Transverse colon (tissue), 4 donors: ENCODE measurements around the gene DPP9.

Source experiments
- CTCF ChIP-seq, 5 experiments: fragments of 200-600 bp in 3 of 5; fragments of 450-650 bp in 2 of 5; sonication (generic) in 3 of 5; IDR thresholded peaks; 1 replicate in 2 of 5; 2 replicates in 3 of 5; pipeline ENCODE4 v1.5.1; 2016 to 2017; ENCODE audit warnings: antibody characterized with exemption in 5 of 5, inconsistent platforms in 3 of 5, mild to moderate bottlenecking in 2 of 5, moderate library complexity in 1 of 5
- EP300 ChIP-seq: sonication (generic); formaldehyde crosslinking; IDR thresholded peaks from one replicate; pipeline ENCODE4 v1.6.1; 2017; ENCODE audit warnings: antibody characterized with exemption, low read depth
- POLR2A ChIP-seq: fragments of 450-650 bp; IDR thresholded peaks from one replicate; pipeline ENCODE4 v1.6.1; 2016; ENCODE audit warnings: antibody characterized with exemption, mild to moderate bottlenecking, moderate library complexity
- POLR2AphosphoS5 ChIP-seq, 3 donors: sonication (generic); formaldehyde crosslinking; IDR thresholded peaks; one replicate each; pipeline ENCODE4 v1.6.1; 2016; ENCODE audit warnings: antibody characterized with exemption in 3 of 3

DNA sequence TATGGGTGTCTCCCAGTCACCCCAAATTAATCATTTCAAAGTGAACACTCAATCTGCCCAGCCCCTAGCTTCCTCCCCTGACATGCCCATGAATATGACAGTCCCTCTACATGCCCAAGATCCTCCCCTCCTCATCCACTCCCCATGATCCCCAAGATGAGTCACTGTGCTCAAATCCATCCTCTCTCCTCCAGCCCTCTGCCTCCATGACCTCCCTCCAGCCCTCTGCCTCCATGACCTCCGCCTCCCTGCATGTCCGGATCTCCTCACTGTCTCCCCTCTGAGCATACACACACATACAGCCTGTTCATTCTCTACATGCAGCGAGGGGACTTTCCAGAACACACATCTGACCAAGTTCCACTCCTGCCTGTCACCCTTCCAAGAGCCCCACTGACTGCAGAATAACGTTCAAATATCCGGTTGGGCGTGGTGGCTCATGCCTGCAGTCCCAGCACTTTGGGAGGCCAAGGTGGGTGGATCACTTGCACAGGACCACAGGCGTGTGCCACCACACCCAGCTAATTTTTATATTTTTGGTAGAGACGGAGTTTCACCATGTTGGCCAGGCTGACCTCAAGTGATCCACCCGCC lies 49.5 kb upstream of the DPP9 start:
- no peak for TF ChIP-seq CTCF (IDR thresholded peaks at IDR 0.05)
- TF ChIP-seq POLR2A: no peak
- TF ChIP-seq EP300: no peak
- no peak for TF ChIP-seq POLR2AphosphoS5 (IDR thresholded peaks at IDR 0.05)
